Skeletal muscle tissue (tissue), 4 donors: ENCODE measurements around the gene RNASE13. TPM values are rescaled to one million over a fixed set of nuclear protein-coding genes. Genes with fewer than 3 reads are reported as not detected.
A peak's percentile ranks its signal among the peaks of the same experiment; 100 is the strongest.

Experiments used
- H3K27ac ChIP-seq: one replicate; pipeline ENCODE4 v1.7.0; 2013; ENCODE audit warnings: mild to moderate bottlenecking, low read depth, low read length, inconsistent platforms
- H3K27me3 ChIP-seq, 3 donors: one replicate each; pipeline ENCODE4 v1.7.0; 2013; ENCODE audit warnings: low read length in 3 of 3; ENCODE audit not compliant: control insufficient read depth in 3 of 3, insufficient read depth in 3 of 3
- H3K36me3 ChIP-seq, 3 donors: one replicate each; pipeline ENCODE4 v1.7.0; 2013; ENCODE audit warnings: low read length in 3 of 3; ENCODE audit not compliant: control insufficient read depth in 3 of 3, insufficient read depth in 3 of 3
- H3K4me1 ChIP-seq, 3 donors: one replicate each; pipeline ENCODE4 v1.7.0; 2013; ENCODE audit warnings: low read length in 3 of 3, mild to moderate bottlenecking in 3 of 3; ENCODE audit not compliant: control insufficient read depth in 3 of 3, insufficient read depth in 3 of 3
- H3K4me3 ChIP-seq, 3 donors: one replicate each; pipeline ENCODE4 v1.7.0; 2013; ENCODE audit warnings: low read length in 3 of 3
- H3K9ac ChIP-seq, 3 donors: one replicate each; pipeline ENCODE4 v1.7.0; 2013; ENCODE audit warnings: low read length in 3 of 3, mild to moderate bottlenecking in 3 of 3, moderate library complexity in 2 of 3, low read depth in 1 of 3
- H3K9me3 ChIP-seq, 3 donors: one replicate each; pipeline ENCODE4 v1.7.0; 2013; ENCODE audit warnings: low read length in 3 of 3; ENCODE audit not compliant: control insufficient read depth in 3 of 3
- total RNA-seq: library from RNA; depleted of rRNA; stranded (reverse); fragments of >200 nt; gene quantifications from one replicate; pipeline ENCODE4 v1.2.3, GENCODE V29; 2014
- donor health status: Osteomylitis.

RNASE13 gene
- total RNA-seq, 1 donor from 2014 or later, result not detected

GRCh38 chr14:21023174-21023573 is 11.4 kb downstream of the RNASE13 start:
- Histone ChIP-seq H3K4me1 (peaks cover 66 to 81% (median 73%) of the 10 kb centered on the region in 3 donors), H3K9ac (peak overlapping the region; percentile 91 to 98 (median 94)), H3K27ac (peak overlapping the region; percentile 98)

GRCh38 chr14:21022686-21023085 is 11.9 kb downstream of the RNASE13 start:
- Histone ChIP-seq H3K36me3 (peaks cover 47 to 54% (median 51%) of the 10 kb centered on the region in 3 donors), H3K4me3 (peak overlapping the region; percentile 73 to 93 (median 88)), H3K4me1 (peaks cover 70 to 82% (median 77%) of the 10 kb centered on the region in 3 donors), H3K27ac (peak overlapping the region; percentile 98), H3K9me3 (no peaks in the 10 kb centered on the region), H3K9ac (peak overlapping the region; percentile 91 to 98 (median 94)), H3K27me3 (no peaks in the 10 kb centered on the region)

More at GRCh38 chr14:21023174-21023573, 11.4 kb downstream of the RNASE13 start:
- H3K4me3 ChIP-seq, result peak overlapping the region; percentile 73 to 93 (median 88)
- H3K9me3 ChIP-seq, result no peaks in the 10 kb centered on the region
- no peaks in the 10 kb centered on the region for H3K27me3 ChIP-seq
- peaks cover 43 to 49% (median 46%) of the 10 kb centered on the region in 3 donors for H3K36me3 ChIP-seq

GRCh38 chr14:21020977-21021545 is 13.5 kb downstream of the RNASE13 start:
- Histone ChIP-seq H3K9me3 (no peaks in the 10 kb centered on the region), H3K4me3 (no peak overlapping the region), H3K27ac (peak overlapping the region; percentile 9), H3K4me1 (peaks cover 69 to 82% (median 77%) of the 10 kb centered on the region in 3 donors), H3K9ac (peak overlapping the region in 2 of 3 donors; percentile 43 to 45), H3K36me3 (peaks cover 59 to 66% (median 63%) of the 10 kb centered on the region in 3 donors), H3K27me3 (no peaks in the 10 kb centered on the region)

- peaks cover 59 to 66% (median 63%) of the 10 kb centered on the region in 3 donors for H3K36me3 ChIP-seq
- peaks cover 79 to 94% (median 86%) of the 10 kb centered on the region in 3 donors for H3K4me1 ChIP-seq
- no peaks in the 10 kb centered on the region for H3K9me3 ChIP-seq
- no peak overlapping the region for H3K27ac ChIP-seq
- H3K4me3 ChIP-seq, result peak overlapping the region in 1 of 3 donors; percentile 33
- H3K9ac ChIP-seq, result peak overlapping the region in 1 of 3 donors; percentile 42
- H3K27me3 ChIP-seq, result no peaks in the 10 kb centered on the region
Measured at GRCh38 chr14:21019366-21019765, 15.2 kb downstream of the RNASE13 start.

GRCh38 chr14:21018781-21019180 is 15.8 kb downstream of the RNASE13 start:
- H3K4me3 ChIP-seq, result peak overlapping the region in 1 of 3 donors; percentile 21
- peaks cover 76 to 93% (median 82%) of the 10 kb centered on the region in 3 donors for H3K4me1 ChIP-seq
- H3K9me3 ChIP-seq, result no peaks in the 10 kb centered on the region
- no peak overlapping the region for H3K27ac ChIP-seq
- peak overlapping the region in 1 of 3 donors; percentile 42 for H3K9ac ChIP-seq
- no peaks in the 10 kb centered on the region for H3K27me3 ChIP-seq
- peaks cover 59 to 65% (median 63%) of the 10 kb centered on the region in 3 donors for H3K36me3 ChIP-seq

GRCh38 chr14:21018286-21018685 is 16.3 kb downstream of the RNASE13 start:
- H3K36me3 ChIP-seq, result peaks cover 59 to 65% (median 63%) of the 10 kb centered on the region in 3 donors

GRCh38 chr14:21017528-21018245 is 16.9 kb downstream of the RNASE13 start:
- Histone ChIP-seq H3K27ac (peak overlapping the region; percentile 32), H3K9me3 (no peaks in the 10 kb centered on the region), H3K4me3 (peak overlapping the region in 1 of 3 donors; percentile 10), H3K9ac (peak overlapping the region in 2 of 3 donors; percentile 15 to 42), H3K36me3 (peaks cover 54 to 60% (median 59%) of the 10 kb centered on the region in 3 donors), H3K27me3 (no peaks in the 10 kb centered on the region), H3K4me1 (peaks cover 71 to 82% (median 71%) of the 10 kb centered on the region in 3 donors)

More at GRCh38 chr14:21018286-21018685, 16.3 kb downstream of the RNASE13 start:
- H3K27me3 ChIP-seq, result no peaks in the 10 kb centered on the region
- H3K9ac ChIP-seq, result peak overlapping the region in 2 of 3 donors; percentile 15 to 42
- H3K4me3 ChIP-seq, result peak overlapping the region in 1 of 3 donors; percentile 10
- H3K4me1 ChIP-seq, result peaks cover 76 to 88% (median 77%) of the 10 kb centered on the region in 3 donors
- H3K27ac ChIP-seq, result peak overlapping the region; percentile 32
- no peaks in the 10 kb centered on the region for H3K9me3 ChIP-seq

- H3K27me3 ChIP-seq, result no peaks in the 10 kb centered on the region
- no peak overlapping the region for H3K27ac ChIP-seq
- H3K9me3 ChIP-seq, result no peaks in the 10 kb centered on the region
- no peak overlapping the region for H3K4me3 ChIP-seq
- H3K4me1 ChIP-seq, result peaks cover 60 to 71% (median 61%) of the 10 kb centered on the region in 3 donors
- peaks cover 48 to 49% (median 49%) of the 10 kb centered on the region in 3 donors for H3K36me3 ChIP-seq
- peak overlapping the region in 1 of 3 donors; percentile 27 for H3K9ac ChIP-seq
Measured at GRCh38 chr14:21016413-21017190, 18.0 kb downstream of the RNASE13 start.

GRCh38 chr14:21015312-21015711 is 19.3 kb downstream of the RNASE13 start:
- H3K36me3 ChIP-seq, result peaks cover 36% of the 10 kb centered on the region in 3 donors
- H3K9ac ChIP-seq, result peak overlapping the region in 1 of 3 donors; percentile 18
- H3K27me3 ChIP-seq, result no peaks in the 10 kb centered on the region
- peaks cover 48 to 58% (median 48%) of the 10 kb centered on the region in 3 donors for H3K4me1 ChIP-seq
- no peaks in the 10 kb centered on the region for H3K9me3 ChIP-seq
- H3K4me3 ChIP-seq, result peak overlapping the region in 2 of 3 donors; percentile 0 to 30
- H3K27ac ChIP-seq, result peak overlapping the region; percentile 43
